Progenitor cell of endocrine pancreas (in vitro differentiated cells): ENCODE data around the gene AMBP. TPM values are rescaled to one million over a fixed set of nuclear protein-coding genes. Genes with fewer than 3 reads are reported as not detected.
A peak's percentile ranks its signal among the peaks of the same experiment; 100 is the strongest.
"Not testable (repeated sequence)": the region's sequence is repeated elsewhere in the genome, so short reads cannot be mapped to it uniquely, and the experiment has no call there.

Source experiments
- DNase-seq: peaks from one replicate; pipeline ENCODE4 v3.0.0; 2021; ENCODE audit warnings: low spot score; ENCODE audit not compliant: unreplicated experiment
- H3K27ac Mint-ChIP-seq: 2 replicates; pipeline ENCODE4 v1.8.0; 2021; ENCODE audit warnings: mild to moderate bottlenecking, moderate library complexity, mixed read lengths
- H3K27me3 Mint-ChIP-seq: 2 replicates; pipeline ENCODE4 v1.8.0; 2021; ENCODE audit warnings: mixed read lengths
- H3K36me3 Mint-ChIP-seq: 2 replicates; pipeline ENCODE4 v1.8.0; 2022; ENCODE audit warnings: mixed read lengths; ENCODE audit not compliant: insufficient read depth
- H3K4me1 Mint-ChIP-seq: 2 replicates; pipeline ENCODE4 v1.8.0; 2021; ENCODE audit warnings: low read depth, mixed read lengths
- H3K4me3 Mint-ChIP-seq: 2 replicates; pipeline ENCODE4 v1.8.0; 2021; ENCODE audit warnings: low read depth, mild to moderate bottlenecking, moderate library complexity, mixed read lengths
- H3K9me3 Mint-ChIP-seq: 2 replicates; pipeline ENCODE4 v1.8.0; 2021; ENCODE audit warnings: low read depth, mixed read lengths
- total RNA-seq: library from RNA; stranded (reverse); gene quantifications from 2 replicates; pipeline ENCODE4 v1.2.1, GENCODE V29; 2021
- TF ChIP-seq, protein P1 (sequence below): fragments of 200-600 bp; sonication (generic); IDR thresholded peaks from one replicate; pipeline ENCODE4 v1.5.0; 2021; ENCODE audit warnings: antibody characterized with exemption, mild to moderate bottlenecking; ENCODE audit not compliant: unreplicated experiment

Gene AMBP
- total RNA-seq, 1 donor from 2014 or later: 678 TPM

DNA sequence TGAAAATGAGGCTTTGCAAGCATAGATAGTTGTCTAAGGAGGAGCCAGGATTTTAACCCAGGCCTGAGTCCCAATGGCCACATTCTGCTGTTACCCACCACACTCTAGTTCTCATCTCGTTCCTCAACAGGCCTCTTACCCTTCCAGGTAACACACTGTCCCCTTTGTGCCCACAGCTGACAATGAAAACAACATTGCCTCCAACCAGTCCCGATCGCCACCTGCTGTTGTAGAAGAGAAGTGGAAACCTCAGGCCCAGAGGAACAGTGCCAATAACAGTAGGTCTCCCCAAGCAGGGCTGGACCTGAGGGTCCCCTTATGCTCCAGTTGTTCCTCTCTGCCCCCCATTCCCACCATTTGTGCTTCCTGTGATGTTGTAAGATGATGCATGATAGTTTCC lies 30.4 kb downstream of the AMBP start:
- Mint-ChIP-seq H3K27me3 (no peaks in the 10 kb centered on the region), H3K36me3 (peaks cover 69% of the 10 kb centered on the region), H3K27ac (peak overlapping the region; percentile 7), H3K9me3 (peaks cover 8% of the 10 kb centered on the region), H3K4me1 (peaks cover 3% of the 10 kb centered on the region), H3K4me3 (no peak overlapping the region)
- TF ChIP-seq, protein P1, sequence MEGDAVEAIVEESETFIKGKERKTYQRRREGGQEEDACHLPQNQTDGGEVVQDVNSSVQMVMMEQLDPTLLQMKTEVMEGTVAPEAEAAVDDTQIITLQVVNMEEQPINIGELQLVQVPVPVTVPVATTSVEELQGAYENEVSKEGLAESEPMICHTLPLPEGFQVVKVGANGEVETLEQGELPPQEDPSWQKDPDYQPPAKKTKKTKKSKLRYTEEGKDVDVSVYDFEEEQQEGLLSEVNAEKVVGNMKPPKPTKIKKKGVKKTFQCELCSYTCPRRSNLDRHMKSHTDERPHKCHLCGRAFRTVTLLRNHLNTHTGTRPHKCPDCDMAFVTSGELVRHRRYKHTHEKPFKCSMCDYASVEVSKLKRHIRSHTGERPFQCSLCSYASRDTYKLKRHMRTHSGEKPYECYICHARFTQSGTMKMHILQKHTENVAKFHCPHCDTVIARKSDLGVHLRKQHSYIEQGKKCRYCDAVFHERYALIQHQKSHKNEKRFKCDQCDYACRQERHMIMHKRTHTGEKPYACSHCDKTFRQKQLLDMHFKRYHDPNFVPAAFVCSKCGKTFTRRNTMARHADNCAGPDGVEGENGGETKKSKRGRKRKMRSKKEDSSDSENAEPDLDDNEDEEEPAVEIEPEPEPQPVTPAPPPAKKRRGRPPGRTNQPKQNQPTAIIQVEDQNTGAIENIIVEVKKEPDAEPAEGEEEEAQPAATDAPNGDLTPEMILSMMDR: peak; percentile 43
- no peak for DNase-seq

DNA sequence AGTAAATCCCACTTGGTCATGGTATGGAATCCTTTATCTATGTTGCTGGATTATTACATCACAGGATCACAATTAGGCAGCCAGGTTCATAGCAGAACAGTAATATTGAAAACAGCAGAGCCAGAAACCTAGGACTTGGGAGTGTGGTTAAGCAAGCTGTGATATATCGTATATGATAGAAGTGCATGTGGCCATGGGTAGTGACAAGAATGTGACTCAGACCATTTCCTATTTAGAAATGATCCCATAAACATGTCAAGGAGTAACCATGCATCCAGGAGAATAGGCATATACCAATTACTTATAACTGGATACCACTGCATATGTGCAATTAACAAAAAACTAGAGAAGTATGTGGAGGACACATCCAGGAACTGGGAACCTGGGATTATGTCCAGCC lies 31.2 kb downstream of the AMBP start:
- DNase-seq: no peak
- no peaks in the 10 kb centered on the region for H3K27me3 Mint-ChIP-seq
- peaks cover 69% of the 10 kb centered on the region for H3K36me3 Mint-ChIP-seq

DNA sequence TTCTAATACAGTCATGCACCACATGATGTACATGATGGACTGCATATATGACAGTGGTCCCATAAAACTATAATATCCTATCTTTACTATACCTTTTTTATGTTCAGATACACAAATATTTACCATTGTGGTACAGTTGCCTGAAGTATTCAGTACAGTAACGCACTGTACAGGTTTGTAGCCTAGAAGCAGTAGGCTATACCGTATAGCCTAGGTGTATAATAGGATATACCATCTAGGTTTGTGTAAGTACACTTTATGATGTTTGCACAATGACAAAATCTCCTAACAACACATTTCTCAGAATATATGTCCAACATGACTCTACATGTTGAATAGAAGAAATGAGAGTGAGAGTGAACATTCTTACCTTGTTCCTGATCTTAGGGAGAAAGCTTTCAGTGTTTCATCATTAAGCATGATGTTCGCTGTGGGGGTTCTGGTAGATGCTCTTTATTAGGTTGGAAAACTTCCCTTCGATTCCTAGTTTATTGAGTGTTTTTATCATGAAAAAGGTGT lies 31.8 kb downstream of the AMBP start:
- peaks cover 69% of the 10 kb centered on the region for H3K36me3 Mint-ChIP-seq
- no peak for DNase-seq
- H3K27ac Mint-ChIP-seq: no peak overlapping the region
- H3K4me3 Mint-ChIP-seq: no peak overlapping the region
- H3K4me1 Mint-ChIP-seq: peaks cover 3% of the 10 kb centered on the region
- peaks cover 8% of the 10 kb centered on the region for H3K9me3 Mint-ChIP-seq
- TF ChIP-seq, protein P1: no peak
- no peaks in the 10 kb centered on the region for H3K27me3 Mint-ChIP-seq

More for the DNA sequence above, 31.2 kb downstream of the AMBP start:
- H3K27ac Mint-ChIP-seq: no peak overlapping the region
- H3K4me1 Mint-ChIP-seq: peaks cover 3% of the 10 kb centered on the region
- no peak overlapping the region for H3K4me3 Mint-ChIP-seq
- TF ChIP-seq, protein P1: no peak
- peaks cover 8% of the 10 kb centered on the region for H3K9me3 Mint-ChIP-seq

DNA sequence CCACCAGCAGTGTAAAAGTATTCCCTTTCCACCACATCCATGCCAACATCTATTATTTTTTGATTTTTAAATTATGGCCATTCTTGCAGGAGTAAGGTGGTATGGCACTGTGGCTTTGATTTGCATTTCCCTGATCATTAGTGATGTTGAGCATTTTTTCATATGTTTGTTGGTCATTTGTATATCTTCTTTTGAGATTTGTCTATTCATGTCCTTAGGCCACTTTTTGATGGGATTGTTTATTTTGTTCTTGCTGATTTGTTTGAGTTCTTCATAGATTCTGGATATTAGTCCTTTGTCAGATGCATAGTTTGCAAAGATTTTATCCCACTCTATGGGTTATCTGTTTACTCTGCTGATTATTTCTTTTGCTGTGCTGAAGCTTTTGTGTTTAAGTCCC lies 34.4 kb downstream of the AMBP start:
- not testable (repeated sequence) for H3K9me3 Mint-ChIP-seq, H3K27me3 Mint-ChIP-seq, H3K4me1 Mint-ChIP-seq, H3K4me3 Mint-ChIP-seq, H3K27ac Mint-ChIP-seq, DNase-seq
- peaks cover 59% of the 10 kb centered on the region for H3K36me3 Mint-ChIP-seq

DNA sequence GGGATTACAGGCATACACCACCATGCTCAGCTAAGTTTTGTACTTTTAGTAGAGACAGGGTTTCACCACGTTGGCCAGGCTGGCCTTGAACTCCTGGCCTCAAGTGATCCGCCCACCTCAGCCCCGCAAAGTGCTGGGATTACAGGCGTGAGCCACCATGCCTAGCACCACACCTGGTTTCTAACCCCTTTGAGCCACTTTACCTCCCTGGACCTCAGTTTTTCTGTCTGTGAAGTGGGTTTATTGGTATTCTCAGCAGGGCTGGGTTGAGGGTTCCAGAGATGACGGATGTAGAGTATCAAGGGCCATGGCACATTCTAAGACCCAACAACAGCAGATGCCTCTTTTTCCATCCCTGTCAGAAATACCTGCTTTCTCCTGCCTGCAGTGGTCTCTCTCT lies 38.6 kb downstream of the AMBP start:
- Mint-ChIP-seq H3K4me3 (no peak overlapping the region), H3K27ac (no peak overlapping the region), H3K9me3 (peaks cover 8% of the 10 kb centered on the region), H3K4me1 (no peaks in the 10 kb centered on the region), H3K27me3 (no peaks in the 10 kb centered on the region), H3K36me3 (peaks cover 55% of the 10 kb centered on the region)
- TF ChIP-seq, protein P1: no peak
- no peak for DNase-seq

DNA sequence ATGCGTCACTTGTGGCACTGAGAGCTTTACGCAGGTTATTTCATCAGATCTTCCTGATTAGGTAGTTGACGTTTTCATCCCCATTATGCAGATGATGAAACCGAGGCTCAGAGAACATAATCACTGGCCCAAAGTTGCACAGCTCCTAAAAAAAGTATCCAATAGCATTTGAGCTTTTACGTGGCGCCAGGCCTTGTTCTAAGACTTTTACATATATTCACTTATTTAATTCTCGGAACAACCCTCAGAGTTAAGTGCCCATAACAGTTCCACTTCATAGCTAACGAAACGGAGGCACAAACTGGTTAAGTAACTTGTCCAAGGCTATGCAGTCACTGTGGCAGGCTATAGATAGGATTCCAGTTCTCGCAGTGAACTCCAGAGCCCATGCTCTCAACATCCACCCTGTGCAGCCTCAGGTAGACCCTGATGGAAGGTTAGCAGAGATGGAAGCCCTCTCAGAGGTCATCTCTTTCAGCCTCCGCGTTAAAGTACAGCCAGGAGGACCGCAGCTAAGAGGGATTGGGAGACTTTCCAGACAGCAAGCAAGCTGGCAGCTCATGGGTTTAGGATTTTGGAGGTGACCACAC lies 39.3 kb downstream of the AMBP start:
- Mint-ChIP-seq H3K4me1 (no peaks in the 10 kb centered on the region), H3K4me3 (no peak overlapping the region), H3K9me3 (peaks cover 5% of the 10 kb centered on the region), H3K27ac (no peak overlapping the region), H3K36me3 (peaks cover 50% of the 10 kb centered on the region), H3K27me3 (no peaks in the 10 kb centered on the region)
- DNase-seq: no peak
- TF ChIP-seq, protein P1: no peak
